ENCODE data around the gene FERMT1.
"Not testable (repeated sequence)": the region's sequence is repeated elsewhere in the genome, so short reads cannot be mapped to it uniquely, and the experiment has no call there.

The FERMT1 gene

GRCh38 chr20:6113951-6114350, 8.9 kb downstream of the FERMT1 start:
- Histone ChIP-seq H3K36me3 (ENCODE audit: insufficient read depth, low read length) (no peaks in the 10 kb centered on the region), H3K27me3 (ENCODE audit: control insufficient read depth, insufficient read depth, low read length) (no peaks in the 10 kb centered on the region), H3K4me2 (ENCODE audit: low read length) (no peak overlapping the region), H3K9ac (ENCODE audit: low read depth, low read length) (no peak overlapping the region), H3K4me3 (ENCODE audit: low read length) (no peak overlapping the region), H3K4me1 (ENCODE audit: control insufficient read depth, insufficient read depth, low read length) (no peaks in the 10 kb centered on the region), H3K9me3 (replicated peaks; ENCODE audit: low read length) (no peaks in the 10 kb centered on the region)

GRCh38 chr20:6112965-6113364, 9.9 kb downstream of the FERMT1 start:
- H3K4me2 ChIP-seq (ENCODE audit: low read length); H3K36me3 ChIP-seq (ENCODE audit: insufficient read depth, low read length): not testable (repeated sequence)

GRCh38 chr20:6108330-6108729, 14.5 kb downstream of the FERMT1 start:
- peaks cover 4% of the 10 kb centered on the region for H3K4me1 ChIP-seq (ENCODE audit: control insufficient read depth, insufficient read depth, low read length)
- no peaks in the 10 kb centered on the region for H3K36me3 ChIP-seq (ENCODE audit: insufficient read depth, low read length)
- no peaks in the 10 kb centered on the region for H3K9me3 ChIP-seq (replicated peaks; ENCODE audit: low read length)
- no peak overlapping the region for H3K4me3 ChIP-seq (ENCODE audit: low read length)
- H3K27me3 ChIP-seq (ENCODE audit: control insufficient read depth, insufficient read depth, low read length), result no peaks in the 10 kb centered on the region
- no peak overlapping the region for H3K9ac ChIP-seq (ENCODE audit: low read depth, low read length)
- no peak overlapping the region for H3K4me2 ChIP-seq (ENCODE audit: low read length)

More at GRCh38 chr20:6112965-6113364, 9.9 kb downstream of the FERMT1 start:
- H3K27me3 ChIP-seq (ENCODE audit: control insufficient read depth, insufficient read depth, low read length); H3K9me3 ChIP-seq (replicated peaks; ENCODE audit: low read length); H3K4me3 ChIP-seq (ENCODE audit: low read length); H3K4me1 ChIP-seq (ENCODE audit: control insufficient read depth, insufficient read depth, low read length); H3K9ac ChIP-seq (ENCODE audit: low read depth, low read length): not testable (repeated sequence)

- H3K4me3 ChIP-seq (ENCODE audit: low read length), result no peak overlapping the region
- H3K4me2 ChIP-seq (ENCODE audit: low read length), result no peak overlapping the region
- H3K9me3 ChIP-seq (replicated peaks; ENCODE audit: low read length), result no peaks in the 10 kb centered on the region
- peaks cover 4% of the 10 kb centered on the region for H3K4me1 ChIP-seq (ENCODE audit: control insufficient read depth, insufficient read depth, low read length)
- no peaks in the 10 kb centered on the region for H3K27me3 ChIP-seq (ENCODE audit: control insufficient read depth, insufficient read depth, low read length)
- H3K9ac ChIP-seq (ENCODE audit: low read depth, low read length), result no peak overlapping the region
- no peaks in the 10 kb centered on the region for H3K36me3 ChIP-seq (ENCODE audit: insufficient read depth, low read length)
Measured at GRCh38 chr20:6104493-6105188, 18.2 kb downstream of the FERMT1 start.

- Histone ChIP-seq H3K4me3 (ENCODE audit: low read length) (no peak overlapping the region), H3K9ac (ENCODE audit: low read depth, low read length) (no peak overlapping the region), H3K4me1 (ENCODE audit: control insufficient read depth, insufficient read depth, low read length) (peaks cover 4% of the 10 kb centered on the region), H3K9me3 (replicated peaks; ENCODE audit: low read length) (no peaks in the 10 kb centered on the region), H3K27me3 (ENCODE audit: control insufficient read depth, insufficient read depth, low read length) (no peaks in the 10 kb centered on the region), H3K4me2 (ENCODE audit: low read length) (no peak overlapping the region), H3K36me3 (ENCODE audit: insufficient read depth, low read length) (no peaks in the 10 kb centered on the region)
Measured at GRCh38 chr20:6103301-6103700, 19.5 kb downstream of the FERMT1 start.

- Histone ChIP-seq H3K36me3 (ENCODE audit: insufficient read depth, low read length) (no peaks in the 10 kb centered on the region), H3K4me1 (ENCODE audit: control insufficient read depth, insufficient read depth, low read length) (peaks cover 4% of the 10 kb centered on the region)
Measured at GRCh38 chr20:6101346-6101745, 21.5 kb downstream of the FERMT1 start.

GRCh38 chr20:6100246-6100645, 22.6 kb downstream of the FERMT1 start:
- H3K4me1 ChIP-seq (ENCODE audit: control insufficient read depth, insufficient read depth, low read length), result peaks cover 4% of the 10 kb centered on the region
- H3K4me2 ChIP-seq (ENCODE audit: low read length), result no peak overlapping the region
- no peaks in the 10 kb centered on the region for H3K36me3 ChIP-seq (ENCODE audit: insufficient read depth, low read length)
- H3K4me3 ChIP-seq (ENCODE audit: low read length), result no peak overlapping the region
- H3K9me3 ChIP-seq (replicated peaks; ENCODE audit: low read length), result no peaks in the 10 kb centered on the region
- no peaks in the 10 kb centered on the region for H3K27me3 ChIP-seq (ENCODE audit: control insufficient read depth, insufficient read depth, low read length)
- no peak overlapping the region for H3K9ac ChIP-seq (ENCODE audit: low read depth, low read length)

More at GRCh38 chr20:6101346-6101745, 21.5 kb downstream of the FERMT1 start:
- Histone ChIP-seq H3K9ac (ENCODE audit: low read depth, low read length) (no peak overlapping the region), H3K4me3 (ENCODE audit: low read length) (no peak overlapping the region), H3K4me2 (ENCODE audit: low read length) (no peak overlapping the region), H3K27me3 (ENCODE audit: control insufficient read depth, insufficient read depth, low read length) (no peaks in the 10 kb centered on the region), H3K9me3 (replicated peaks; ENCODE audit: low read length) (no peaks in the 10 kb centered on the region)

- Histone ChIP-seq H3K9ac (ENCODE audit: low read depth, low read length) (no peak overlapping the region), H3K9me3 (replicated peaks; ENCODE audit: low read length) (no peaks in the 10 kb centered on the region), H3K4me2 (ENCODE audit: low read length) (no peak overlapping the region), H3K36me3 (ENCODE audit: insufficient read depth, low read length) (no peaks in the 10 kb centered on the region), H3K4me3 (ENCODE audit: low read length) (no peak overlapping the region), H3K27me3 (ENCODE audit: control insufficient read depth, insufficient read depth, low read length) (no peaks in the 10 kb centered on the region), H3K4me1 (ENCODE audit: control insufficient read depth, insufficient read depth, low read length) (peaks cover 4% of the 10 kb centered on the region)
Measured at GRCh38 chr20:6099819-6100218, 23.0 kb downstream of the FERMT1 start.

- Histone ChIP-seq H3K4me2 (ENCODE audit: low read length) (no peak overlapping the region), H3K36me3 (ENCODE audit: insufficient read depth, low read length) (no peaks in the 10 kb centered on the region), H3K9me3 (replicated peaks; ENCODE audit: low read length) (no peaks in the 10 kb centered on the region), H3K4me1 (ENCODE audit: control insufficient read depth, insufficient read depth, low read length) (no peaks in the 10 kb centered on the region), H3K4me3 (ENCODE audit: low read length) (no peak overlapping the region), H3K9ac (ENCODE audit: low read depth, low read length) (no peak overlapping the region), H3K27me3 (ENCODE audit: control insufficient read depth, insufficient read depth, low read length) (no peaks in the 10 kb centered on the region)
Measured at GRCh38 chr20:6095409-6095808, 27.4 kb downstream of the FERMT1 start.

GRCh38 chr20:6094565-6094964, 28.3 kb downstream of the FERMT1 start:
- no peaks in the 10 kb centered on the region for H3K9me3 ChIP-seq (replicated peaks; ENCODE audit: low read length)
- H3K9ac ChIP-seq (ENCODE audit: low read depth, low read length), result no peak overlapping the region
- no peaks in the 10 kb centered on the region for H3K4me1 ChIP-seq (ENCODE audit: control insufficient read depth, insufficient read depth, low read length)
- no peak overlapping the region for H3K4me3 ChIP-seq (ENCODE audit: low read length)
- H3K4me2 ChIP-seq (ENCODE audit: low read length), result no peak overlapping the region
- H3K27me3 ChIP-seq (ENCODE audit: control insufficient read depth, insufficient read depth, low read length), result no peaks in the 10 kb centered on the region
- H3K36me3 ChIP-seq (ENCODE audit: insufficient read depth, low read length), result no peaks in the 10 kb centered on the region

GRCh38 chr20:6094063-6094462, 28.8 kb downstream of the FERMT1 start:
- Histone ChIP-seq H3K4me3 (ENCODE audit: low read length) (no peak overlapping the region), H3K27me3 (ENCODE audit: control insufficient read depth, insufficient read depth, low read length) (no peaks in the 10 kb centered on the region), H3K9ac (ENCODE audit: low read depth, low read length) (no peak overlapping the region), H3K4me1 (ENCODE audit: control insufficient read depth, insufficient read depth, low read length) (no peaks in the 10 kb centered on the region), H3K4me2 (ENCODE audit: low read length) (no peak overlapping the region), H3K36me3 (ENCODE audit: insufficient read depth, low read length) (no peaks in the 10 kb centered on the region), H3K9me3 (replicated peaks; ENCODE audit: low read length) (no peaks in the 10 kb centered on the region)

GRCh38 chr20:6091661-6092060, 31.2 kb downstream of the FERMT1 start:
- no peak overlapping the region for H3K4me3 ChIP-seq (ENCODE audit: low read length)
- H3K36me3 ChIP-seq (ENCODE audit: insufficient read depth, low read length), result no peaks in the 10 kb centered on the region
- H3K9ac ChIP-seq (ENCODE audit: low read depth, low read length), result no peak overlapping the region
- no peak overlapping the region for H3K4me2 ChIP-seq (ENCODE audit: low read length)
- H3K4me1 ChIP-seq (ENCODE audit: control insufficient read depth, insufficient read depth, low read length), result no peaks in the 10 kb centered on the region
- H3K9me3 ChIP-seq (replicated peaks; ENCODE audit: low read length), result no peaks in the 10 kb centered on the region
- H3K27me3 ChIP-seq (ENCODE audit: control insufficient read depth, insufficient read depth, low read length), result no peaks in the 10 kb centered on the region
